HepG2 (cell line): ENCODE measurements around the gene CXADR. TPM values are rescaled to one million over a fixed set of nuclear protein-coding genes. Genes with fewer than 3 reads are reported as not detected.

ENCODE experiments used
- EHMT2 ChIP-seq: fragments of 200-600 bp; sonication (generic); IDR thresholded peaks from 2 replicates; pipeline ENCODE4 v1.7.0; 2017; ENCODE audit warnings: antibody characterized with exemption, low read depth, low read length, borderline replicate concordance
- HCFC1 ChIP-seq: fragments of 150-350 bp; IDR thresholded peaks from 2 replicates; pipeline ENCODE4 v1.6.1; 2014; ENCODE audit warnings: low read depth, low read length
- KMT2A ChIP-seq: sonication (generic); formaldehyde crosslinking; IDR thresholded peaks from 2 replicates; pipeline ENCODE4 v1.4.0; 2020; ENCODE audit warnings: missing genetic modification reagents
- MXD3 ChIP-seq: IDR thresholded peaks from 2 replicates; pipeline ENCODE4 v1.6.1; 2016; ENCODE audit warnings: mild to moderate bottlenecking, missing biosample characterization, missing genetic modification reagents
- RARA ChIP-seq: IDR thresholded peaks from 2 replicates; pipeline ENCODE4 v1.6.1; 2016; ENCODE audit warnings: missing genetic modification reagents, missing compliant biosample characterization
- ZBTB38 ChIP-seq: sonication (generic); formaldehyde crosslinking; IDR thresholded peaks from 2 replicates; pipeline ENCODE4 v1.5.1; 2020; ENCODE audit warnings: mild to moderate bottlenecking, missing genetic modification reagents
- ZBTB40 ChIP-seq, 2 experiments: fragments of 450-650 bp in 1 of 2; sonication (generic) in 1 of 2; formaldehyde crosslinking in 1 of 2; IDR thresholded peaks; 2 replicates each; pipeline versions ENCODE4 v1.6.1 to v1.8.0; 2016 to 2022; ENCODE audit warnings: antibody characterized with exemption in 1 of 2, mild to moderate bottlenecking in 1 of 2, missing genetic modification reagents in 1 of 2
- ZNF136 ChIP-seq: sonication (generic); formaldehyde crosslinking; IDR thresholded peaks from 2 replicates; pipeline ENCODE4 v1.8.1; 2022; ENCODE audit warnings: low read depth, mild to moderate bottlenecking, moderate library complexity, missing genetic modification reagents
- ZNF235 ChIP-seq: sonication (generic); formaldehyde crosslinking; IDR thresholded peaks from 2 replicates; pipeline ENCODE4 v1.8.1; 2023; ENCODE audit warnings: mild to moderate bottlenecking, missing genetic modification reagents, borderline replicate concordance
- ZNF280D ChIP-seq: sonication (generic); formaldehyde crosslinking; IDR thresholded peaks from 2 replicates; pipeline ENCODE4 v1.5.1; 2020; ENCODE audit warnings: mild to moderate bottlenecking, missing genetic modification reagents
- ZNF556 ChIP-seq: sonication (generic); formaldehyde crosslinking; IDR thresholded peaks from 2 replicates; pipeline ENCODE4 v1.4.0; 2020; ENCODE audit warnings: mild to moderate bottlenecking, missing genetic modification reagents, borderline replicate concordance
- ZNF597 ChIP-seq: sonication (generic); formaldehyde crosslinking; IDR thresholded peaks from 2 replicates; pipeline ENCODE4 v1.5.0; 2020; ENCODE audit warnings: missing genetic modification reagents
- polyA plus RNA-seq, 8 experiments: library from polyadenylated mRNA; depleted of rRNA in 3 of 8; stranded (reverse) in 7 of 8; unstranded in 1 of 8; fragments of >200 nt; fragmentation: Illumina TruSeq in 4 of 8; extraction: Trizol in 4 of 8; gene quantifications; 2 replicates each; pipeline versions ENCODE4 v1.2.1 to v1.2.3, GENCODE V29; 2011 to 2016; ENCODE audit warnings: low read depth in 4 of 8, missing spikeins in 1 of 8, mixed read lengths in 1 of 8; ENCODE audit not compliant: insufficient read depth in 1 of 8
- total RNA-seq, 5 experiments: library from RNA; depleted of rRNA; stranded (reverse); fragments of >200 nt; fragmentation: Illumina TruSeq; extraction: Trizol; gene quantifications; 2 replicates each; pipeline ENCODE4 v1.2.3, GENCODE V29; 2016; ENCODE audit warnings: low read depth in 1 of 5

Gene CXADR
- total and polyA plus RNA-seq, 2 of the 13 experiments (the other 11 are each of a cell fraction or from before 2014, with no cell fraction given): 86.8 to 110 TPM

- TF ChIP-seq ZBTB40 (IDR thresholded peaks at IDR 0.05) (no peak), ZBTB40 (CRISPR knock-in tag; IDR thresholded peaks at IDR 0.05) (peak; percentile 38; the same call in 1 of the 2 replicates), RARA (CRISPR knock-in tag) (0 out of 2 replicates have a peak, but pooled peaks have one; percentile 16), ZBTB38 (CRISPR knock-in tag) (peak; percentile 17; the same call in 1 of the 2 replicates), ZNF556 (CRISPR knock-in tag) (0 out of 2 replicates have a peak, but pooled peaks have one; percentile 37), EHMT2 (no peak), ZNF597 (CRISPR knock-in tag) (no peak), KMT2A (no peak; the same call in 1 of the 2 replicates), ZNF280D (no peak), MXD3 (CRISPR knock-in tag) (no peak), ZNF136 (no peak), ZNF235 (CRISPR knock-in tag) (no peak), HCFC1 (no peak)
Measured at GRCh38 chr21:17612565-17613241, 99.9 kb downstream of the CXADR start, which contains the start of gene BTG3 (continued).
